ENCODE measurements around the gene ITIH1.
"Not testable (repeated sequence)": the region's sequence is repeated elsewhere in the genome, so short reads cannot be mapped to it uniquely, and the experiment has no call there.

The ITIH1 gene

GRCh38 chr3:52774066-52774713 is 3.2 kb upstream of the ITIH1 start:
- DNase-seq (ENCODE audit: extremely low read depth in 1 of 2, low read depth in 1 of 2): no peak

GRCh38 chr3:52774901-52775864 is 2.2 kb upstream of the ITIH1 start:
- DNase-seq (ENCODE audit: extremely low read depth in 1 of 2, low read depth in 1 of 2): no peak

- DNase-seq (ENCODE audit: extremely low read depth in 1 of 2, low read depth in 1 of 2): no peak
These were observed 1.5 kb upstream of the ITIH1 start for GRCh38 chr3:52775877-52776276.

GRCh38 chr3:52776486-52776885 is 913 bp upstream of the ITIH1 start:
- DNase-seq (ENCODE audit: extremely low read depth in 1 of 2, low read depth in 1 of 2): not testable (repeated sequence)

- DNase-seq (ENCODE audit: extremely low read depth in 1 of 2, low read depth in 1 of 2): no peak
These were observed 783 bp downstream of the ITIH1 start for GRCh38 chr3:52777959-52778805.

DNA sequence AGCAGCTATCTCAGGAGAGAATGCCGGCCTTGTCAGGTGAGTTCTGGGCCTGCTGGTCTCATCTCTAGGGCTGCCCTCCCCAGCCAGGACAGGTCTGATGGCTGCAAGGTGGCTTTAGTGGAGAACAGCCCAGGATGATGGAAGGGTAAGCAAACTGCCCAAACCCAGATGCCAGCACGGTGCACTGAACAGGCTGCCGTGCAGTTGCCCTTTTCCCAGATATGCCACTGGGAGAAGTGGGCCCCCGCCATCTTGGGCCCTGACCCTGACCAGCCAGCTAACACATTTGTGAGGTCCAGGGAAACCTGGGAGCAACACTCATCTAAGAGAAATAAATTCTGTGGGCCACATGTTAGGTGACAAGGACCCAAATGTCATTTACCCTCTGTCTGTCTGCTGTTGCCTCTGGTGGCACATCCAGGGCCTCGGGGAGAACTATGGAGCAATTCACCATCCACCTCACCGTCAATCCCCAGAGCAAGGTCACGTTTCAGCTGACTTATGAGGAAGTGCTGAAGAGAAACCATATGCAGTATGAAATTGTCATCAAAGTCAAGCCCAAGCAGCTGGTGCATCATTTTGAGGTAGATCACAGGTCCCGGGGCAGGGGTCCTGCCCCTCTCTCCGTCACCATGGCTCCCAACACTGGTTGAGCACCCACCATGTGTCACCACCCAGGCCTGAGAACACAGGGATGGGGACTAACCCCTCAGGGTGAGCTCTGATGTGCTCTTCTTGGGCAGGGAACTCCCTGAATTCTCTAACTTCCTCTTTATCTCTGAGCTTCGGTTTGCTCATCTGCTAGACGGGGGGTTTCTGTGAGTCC is 1.8 kb downstream of the ITIH1 start:
- no peak for DNase-seq (ENCODE audit: extremely low read depth in 1 of 2, low read depth in 1 of 2)

GRCh38 chr3:52779837-52780585 is 2.6 kb downstream of the ITIH1 start:
- DNase-seq (ENCODE audit: extremely low read depth in 1 of 2, low read depth in 1 of 2): no peak

DNA sequence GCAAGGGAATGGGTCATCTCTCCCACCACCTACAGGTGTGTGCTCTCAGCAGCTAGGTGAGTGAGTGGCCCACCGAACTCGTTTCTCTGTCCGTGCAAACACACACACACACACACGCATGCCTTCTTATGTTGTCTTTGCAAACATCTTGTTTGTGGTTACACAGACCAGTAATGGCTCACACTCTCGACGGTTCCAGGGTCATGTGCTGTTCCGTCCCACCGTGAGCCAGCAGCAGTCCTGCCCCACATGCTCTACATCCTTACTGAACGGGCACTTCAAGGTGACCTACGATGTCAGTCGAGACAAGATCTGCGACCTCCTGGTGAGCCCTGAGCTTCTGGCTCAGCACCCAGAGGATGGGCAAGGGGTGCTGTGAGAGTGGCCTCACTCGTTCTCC is 4.3 kb downstream of the ITIH1 start:
- no peak for DNase-seq (ENCODE audit: extremely low read depth in 1 of 2, low read depth in 1 of 2)

- DNase-seq (ENCODE audit: extremely low read depth in 1 of 2, low read depth in 1 of 2): no peak
These were observed 5.2 kb downstream of the ITIH1 start for GRCh38 chr3:52782412-52783210.

- no peak for DNase-seq (ENCODE audit: extremely low read depth in 1 of 2, low read depth in 1 of 2)
These were observed 5.8 kb downstream of the ITIH1 start for GRCh38 chr3:52783211-52783555.

- DNase-seq (ENCODE audit: extremely low read depth in 1 of 2, low read depth in 1 of 2): no peak
These were observed 6.7 kb downstream of the ITIH1 start for GRCh38 chr3:52784021-52784621.

- no peak for DNase-seq (ENCODE audit: extremely low read depth in 1 of 2, low read depth in 1 of 2)
These were observed 7.7 kb downstream of the ITIH1 start for GRCh38 chr3:52784931-52785590.

DNA sequence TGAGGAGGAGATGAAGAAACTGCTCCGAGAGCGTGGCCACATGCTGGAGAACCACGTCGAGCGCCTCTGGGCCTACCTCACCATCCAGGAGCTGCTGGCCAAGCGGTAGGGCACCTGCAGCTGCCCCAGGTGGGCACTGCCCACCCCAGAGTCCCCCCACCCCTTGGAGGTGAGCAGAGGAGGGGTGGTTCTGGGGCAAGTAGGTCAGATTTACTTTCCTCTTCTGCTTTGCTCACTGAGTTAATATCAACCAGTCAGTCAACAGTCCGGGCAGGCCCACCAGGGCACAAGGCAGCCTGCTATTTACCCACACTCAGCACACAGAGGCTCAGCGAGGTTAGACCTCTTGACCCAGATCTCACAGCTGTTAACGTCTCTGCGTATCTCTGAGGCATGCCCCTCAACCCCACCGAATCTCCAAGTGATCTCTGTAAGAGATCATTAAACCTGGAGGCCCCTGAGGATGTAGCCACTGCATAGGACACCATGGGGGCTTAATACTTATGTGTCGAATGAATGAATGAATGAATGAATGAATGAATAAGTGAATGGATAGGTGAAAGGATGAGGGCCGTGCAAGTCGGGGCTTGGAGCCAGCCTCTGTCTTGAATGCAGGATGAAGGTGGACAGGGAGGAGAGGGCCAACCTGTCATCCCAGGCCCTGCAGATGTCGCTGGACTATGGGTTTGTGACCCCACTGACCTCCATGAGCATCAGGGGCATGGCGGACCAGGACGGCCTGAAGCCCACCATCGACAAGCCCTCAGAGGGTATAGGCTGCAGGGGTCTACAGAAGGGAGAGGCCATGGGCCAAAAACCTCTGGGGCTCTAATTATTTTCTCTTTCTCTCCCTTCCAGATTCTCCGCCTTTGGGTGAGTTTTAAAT is 9.2 kb downstream of the ITIH1 start:
- no peak for DNase-seq (ENCODE audit: extremely low read depth in 1 of 2, low read depth in 1 of 2)

- no peak for DNase-seq (ENCODE audit: extremely low read depth in 1 of 2, low read depth in 1 of 2)
These were observed 9.8 kb downstream of the ITIH1 start for GRCh38 chr3:52787246-52787645.

GRCh38 chr3:52787672-52788625 is 10.6 kb downstream of the ITIH1 start:
- DNase-seq (ENCODE audit: extremely low read depth in 1 of 2, low read depth in 1 of 2): no peak

Data from activated CD8-positive, alpha-beta memory T cell treated with anti-CD3 and anti-CD28 coated beads for 1 hour (primary cell).